ENCODE results near the gene PTBP3.

The PTBP3 gene

DNA sequence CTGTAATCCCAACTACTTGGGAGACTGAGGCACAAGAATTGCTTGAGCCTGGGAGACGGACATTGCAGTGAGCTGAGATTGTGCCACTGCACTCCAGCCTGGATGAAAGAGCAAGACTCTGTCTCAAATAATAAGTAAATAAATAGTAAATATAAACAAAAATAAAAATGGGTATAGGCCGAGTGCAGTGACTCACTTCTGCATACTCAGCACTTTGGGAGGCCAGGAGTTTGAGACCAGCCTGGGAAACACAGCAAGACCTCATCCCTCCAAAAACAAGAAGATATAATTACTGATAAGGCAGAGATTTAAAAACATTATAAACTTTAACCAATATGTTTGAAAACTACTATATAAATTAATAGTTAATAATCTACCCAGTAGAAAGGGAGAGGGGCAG is 120.5 kb downstream of the PTBP3 start:
- CTCF ChIA-PET = interaction anchor here (0.7 kb wide), 1 partner anchor 279 kb away, joined by 3 read pairs; no protein-coding TSS in a partner anchor
- Histone ChIP-seq H3K36me3 (ENCODE audit: control insufficient read depth in 4 of 4, insufficient read depth in 4 of 4, low read length in 3 of 4) (peaks cover 24 to 55% (median 51%) of the 10 kb centered on the region in 4 experiments), H3K9me3 (ENCODE audit: control extremely low read depth in 1 of 5, control insufficient read depth in 4 of 5, insufficient read depth in 2 of 5, low read depth in 1 of 5, low read length in 4 of 5) (peaks cover 3 to 23% (median 13%) of the 10 kb centered on the region in 5 experiments), H3K27me3 (replicated peaks in 2 of 5; ENCODE audit: control insufficient read depth in 4 of 5, insufficient read depth in 5 of 5, low read length in 4 of 5) (no peaks in the 10 kb centered on the region), H3K4me3 (ENCODE audit: control insufficient read depth in 1 of 7, extremely low read depth in 1 of 7, insufficient read depth in 4 of 7, low read depth in 2 of 7, low read length in 6 of 7) (no peak overlapping the region), H3K27ac (ENCODE audit: insufficient read depth in 1 of 2, low read depth in 1 of 2, low read length in 2 of 2, poor library complexity in 1 of 2, severe bottlenecking in 2 of 2) (no peak overlapping the region), H3K4me1 (ENCODE audit: control extremely low read depth in 1 of 4, control insufficient read depth in 4 of 4, insufficient read depth in 4 of 4, low read length in 3 of 4) (no peaks in the 10 kb centered on the region)
- POLR2A ChIA-PET = no interaction called here
- no CpG with 5 or more reads among the region's 2 CpGs for WGBS (ENCODE audit: insufficient coverage)
- DNase-seq = no peak

DNA sequence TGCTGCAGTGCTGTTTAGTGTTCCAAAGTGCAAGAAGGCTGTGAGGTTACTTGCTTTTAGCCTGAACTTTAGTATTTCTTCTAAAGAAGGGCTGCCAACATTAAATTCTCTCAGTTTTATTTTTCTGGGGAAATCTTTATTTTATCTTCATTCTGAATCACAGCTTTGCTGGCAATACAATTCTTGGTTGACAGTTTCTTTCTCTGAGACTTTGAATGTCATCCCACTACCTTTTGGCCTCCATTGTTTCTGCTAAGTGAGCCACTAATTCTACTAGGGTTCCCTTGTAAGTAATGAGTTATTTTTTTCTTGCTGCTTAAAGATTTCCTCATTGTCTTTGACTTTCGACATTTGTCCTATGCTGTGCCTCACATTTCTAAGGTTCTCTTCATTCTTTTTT is 126.0 kb downstream of the PTBP3 start:
- CTCF ChIA-PET = interaction anchor here (0.6 to 1.6 kb wide), 2 partner anchors 10 to 42 kb away, joined by 3 to 4 read pairs; no protein-coding TSS in a partner anchor

DNA sequence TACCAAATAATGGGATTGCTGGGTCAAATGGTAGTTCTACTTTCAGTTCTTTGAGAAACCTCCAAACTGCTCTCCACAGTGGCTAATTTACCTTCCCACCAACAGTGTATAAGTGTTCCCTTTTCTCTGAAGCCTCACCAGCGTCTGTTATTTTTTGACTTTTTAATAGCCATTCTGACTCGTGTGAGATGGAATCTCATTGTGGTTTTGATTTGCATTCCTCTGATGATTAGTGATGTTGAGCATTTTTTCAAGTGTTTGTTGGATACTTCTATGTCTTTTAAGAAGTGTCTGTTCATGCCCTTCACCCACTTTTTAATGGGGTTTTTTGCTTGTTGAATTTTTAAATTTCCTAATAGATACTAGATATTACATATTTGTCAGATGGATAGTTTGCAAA is 129.9 kb downstream of the PTBP3 start:
- Histone ChIP-seq H3K4me3 (ENCODE audit: control insufficient read depth in 1 of 7, extremely low read depth in 1 of 7, insufficient read depth in 4 of 7, low read depth in 2 of 7, low read length in 6 of 7) (no peak overlapping the region), H3K9me3 (ENCODE audit: control extremely low read depth in 1 of 5, control insufficient read depth in 4 of 5, insufficient read depth in 2 of 5, low read depth in 1 of 5, low read length in 4 of 5) (peaks cover 1 to 24% (median 9%) of the 10 kb centered on the region in 5 experiments), H3K36me3 (ENCODE audit: control insufficient read depth in 4 of 4, insufficient read depth in 4 of 4, low read length in 3 of 4) (peaks cover 8 to 27% (median 18%) of the 10 kb centered on the region in 4 experiments), H3K27me3 (replicated peaks in 2 of 5; ENCODE audit: control insufficient read depth in 4 of 5, insufficient read depth in 5 of 5, low read length in 4 of 5) (no peaks in the 10 kb centered on the region), H3K27ac (ENCODE audit: insufficient read depth in 1 of 2, low read depth in 1 of 2, low read length in 2 of 2, poor library complexity in 1 of 2, severe bottlenecking in 2 of 2) (no peak overlapping the region), H3K4me1 (ENCODE audit: control extremely low read depth in 1 of 4, control insufficient read depth in 4 of 4, insufficient read depth in 4 of 4, low read length in 3 of 4) (no peaks in the 10 kb centered on the region)
- POLR2A ChIA-PET = no interaction called here
- DNase-seq = no peak
- WGBS (ENCODE audit: insufficient coverage) = no CpG with 5 or more reads among the region's 2 CpGs
- CTCF ChIA-PET = no interaction called here

More for the DNA sequence above, 126.0 kb downstream of the PTBP3 start:
- H3K4me1 ChIP-seq (ENCODE audit: control extremely low read depth in 1 of 4, control insufficient read depth in 4 of 4, insufficient read depth in 4 of 4, low read length in 3 of 4) = no peaks in the 10 kb centered on the region
- no peak for DNase-seq
- peaks cover 22 to 60% (median 42%) of the 10 kb centered on the region in 4 experiments for H3K36me3 ChIP-seq (ENCODE audit: control insufficient read depth in 4 of 4, insufficient read depth in 4 of 4, low read length in 3 of 4)
- H3K9me3 ChIP-seq (ENCODE audit: control extremely low read depth in 1 of 5, control insufficient read depth in 4 of 5, insufficient read depth in 2 of 5, low read depth in 1 of 5, low read length in 4 of 5) = peaks cover 3 to 40% (median 15%) of the 10 kb centered on the region in 5 experiments
- no peak overlapping the region for H3K4me3 ChIP-seq (ENCODE audit: control insufficient read depth in 1 of 7, extremely low read depth in 1 of 7, insufficient read depth in 4 of 7, low read depth in 2 of 7, low read length in 6 of 7)
- POLR2A ChIA-PET = no interaction called here
- 100% methylated on average over 1 of the region's 1 CpG for WGBS (ENCODE audit: insufficient coverage)
- H3K27me3 ChIP-seq (replicated peaks in 2 of 5; ENCODE audit: control insufficient read depth in 4 of 5, insufficient read depth in 5 of 5, low read length in 4 of 5) = no peaks in the 10 kb centered on the region
- no peak overlapping the region for H3K27ac ChIP-seq (ENCODE audit: insufficient read depth in 1 of 2, low read depth in 1 of 2, low read length in 2 of 2, poor library complexity in 1 of 2, severe bottlenecking in 2 of 2)

DNA sequence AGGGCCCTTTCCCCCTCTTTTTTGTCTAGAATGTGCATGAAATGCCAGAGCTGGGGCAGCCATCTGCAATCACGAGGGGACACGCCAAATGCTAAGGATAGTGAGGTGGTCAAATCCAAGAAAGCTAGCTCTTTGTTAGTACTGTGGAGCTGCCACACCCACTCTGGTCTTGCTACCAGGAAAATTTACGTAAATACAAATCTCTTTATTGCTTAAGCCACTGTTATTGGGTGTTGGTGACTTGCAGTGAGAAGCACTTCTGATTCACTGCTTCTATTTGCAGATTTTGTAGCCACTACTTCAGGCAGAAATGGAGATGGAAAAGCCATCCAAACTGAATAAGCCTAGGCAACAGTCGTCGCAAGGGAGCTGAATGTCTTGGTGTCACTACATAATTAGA is 132.7 kb downstream of the PTBP3 start:
- Histone ChIP-seq H3K36me3 (ENCODE audit: control insufficient read depth in 4 of 4, insufficient read depth in 4 of 4, low read length in 3 of 4) (peaks cover 0 to 2% (median 0%) of the 10 kb centered on the region in 4 experiments), H3K4me1 (ENCODE audit: control extremely low read depth in 1 of 4, control insufficient read depth in 4 of 4, insufficient read depth in 4 of 4, low read length in 3 of 4) (no peaks in the 10 kb centered on the region), H3K27ac (ENCODE audit: insufficient read depth in 1 of 2, low read depth in 1 of 2, low read length in 2 of 2, poor library complexity in 1 of 2, severe bottlenecking in 2 of 2) (no peak overlapping the region), H3K9me3 (ENCODE audit: control extremely low read depth in 1 of 5, control insufficient read depth in 4 of 5, insufficient read depth in 2 of 5, low read depth in 1 of 5, low read length in 4 of 5) (peaks cover 0 to 5% (median 0%) of the 10 kb centered on the region in 5 experiments), H3K4me3 (ENCODE audit: control insufficient read depth in 1 of 7, extremely low read depth in 1 of 7, insufficient read depth in 4 of 7, low read depth in 2 of 7, low read length in 6 of 7) (no peak overlapping the region), H3K27me3 (replicated peaks in 2 of 5; ENCODE audit: control insufficient read depth in 4 of 5, insufficient read depth in 5 of 5, low read length in 4 of 5) (no peaks in the 10 kb centered on the region)
- WGBS (ENCODE audit: insufficient coverage) = 100% methylated on average over 1 of the region's 5 CpGs
- DNase-seq = no peak
- ChIA-PET POLR2A (no interaction called here), CTCF (no interaction called here)

DNA sequence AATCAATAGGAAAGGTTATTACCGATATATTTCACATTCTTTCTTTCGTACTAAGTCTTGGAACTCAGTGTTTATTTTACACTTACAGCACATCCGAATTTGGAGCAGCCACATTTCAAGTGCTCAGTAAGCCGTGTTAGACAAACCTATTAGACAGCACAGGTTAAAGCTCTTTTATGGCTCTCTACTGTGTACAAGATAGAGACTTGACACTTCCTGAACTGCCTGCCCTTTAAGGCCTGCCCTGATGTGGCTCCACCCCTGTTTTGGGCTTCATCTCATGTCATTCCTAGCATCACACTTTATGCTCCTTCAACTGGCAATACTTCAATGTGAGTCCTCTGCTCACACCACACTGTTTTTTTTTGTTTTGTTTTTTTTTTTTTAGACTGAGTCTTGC is 134.8 kb downstream of the PTBP3 start:
- 97% methylated on average over 4 of the region's 4 CpGs for WGBS (ENCODE audit: insufficient coverage)
- Histone ChIP-seq H3K4me3 (ENCODE audit: control insufficient read depth in 1 of 7, extremely low read depth in 1 of 7, insufficient read depth in 4 of 7, low read depth in 2 of 7, low read length in 6 of 7) (no peak overlapping the region), H3K27me3 (replicated peaks in 2 of 5; ENCODE audit: control insufficient read depth in 4 of 5, insufficient read depth in 5 of 5, low read length in 4 of 5) (no peaks in the 10 kb centered on the region), H3K9me3 (ENCODE audit: control extremely low read depth in 1 of 5, control insufficient read depth in 4 of 5, insufficient read depth in 2 of 5, low read depth in 1 of 5, low read length in 4 of 5) (no peaks in the 10 kb centered on the region), H3K27ac (ENCODE audit: insufficient read depth in 1 of 2, low read depth in 1 of 2, low read length in 2 of 2, poor library complexity in 1 of 2, severe bottlenecking in 2 of 2) (no peak overlapping the region), H3K36me3 (ENCODE audit: control insufficient read depth in 4 of 4, insufficient read depth in 4 of 4, low read length in 3 of 4) (peaks cover 0 to 2% (median under 1%) of the 10 kb centered on the region in 4 experiments), H3K4me1 (ENCODE audit: control extremely low read depth in 1 of 4, control insufficient read depth in 4 of 4, insufficient read depth in 4 of 4, low read length in 3 of 4) (peaks cover 0 to 2% (median 0%) of the 10 kb centered on the region in 4 experiments)
- POLR2A ChIA-PET = interaction anchor here (0.5 kb wide), 1 partner anchor 99 kb away, joined by 3 read pairs; no protein-coding TSS in a partner anchor
- DNase-seq = peak in 1 of 3 donors; percentile 16
- CTCF ChIA-PET = interaction anchor here (1.4 kb wide), 1 partner anchor 10 kb away, joined by 3 read pairs; no protein-coding TSS in a partner anchor

DNA sequence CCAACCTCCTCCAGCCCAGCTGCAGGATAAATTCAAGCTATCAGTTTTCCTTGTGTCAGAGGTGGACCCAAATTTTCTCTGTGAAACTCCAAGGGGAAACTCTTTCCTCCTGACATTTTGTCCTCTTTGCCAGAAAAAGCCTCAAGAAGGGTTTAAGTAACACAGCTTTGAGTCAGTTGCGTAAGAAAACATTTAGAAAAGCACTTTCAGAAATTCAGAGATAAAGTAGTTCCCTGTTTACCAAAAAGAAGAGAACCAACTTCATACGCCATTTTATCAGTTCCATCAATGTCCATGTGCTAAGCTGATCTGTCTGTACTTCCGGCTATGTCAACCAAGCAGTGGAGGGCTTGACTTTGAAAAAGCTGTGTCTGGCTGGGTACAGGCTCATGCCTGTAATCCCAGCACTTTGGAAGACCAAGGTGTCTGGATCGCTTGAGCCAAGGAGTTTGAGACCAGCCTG is 138.4 kb downstream of the PTBP3 start:
- no peak for DNase-seq
- ChIA-PET POLR2A (interaction anchor here (0.6 kb wide), 1 partner anchor 101 kb away, joined by 4 read pairs; no protein-coding TSS in a partner anchor), CTCF (interaction anchor here (0.8 to 1.4 kb wide), 4 partner anchors 11 to 33 kb away, joined by 3 to 4 read pairs (median 4); no protein-coding TSS in a partner anchor)
- peaks cover 0 to 2% (median 0%) of the 10 kb centered on the region in 4 experiments for H3K36me3 ChIP-seq (ENCODE audit: control insufficient read depth in 4 of 4, insufficient read depth in 4 of 4, low read length in 3 of 4)
- H3K27ac ChIP-seq (ENCODE audit: insufficient read depth in 1 of 2, low read depth in 1 of 2, low read length in 2 of 2, poor library complexity in 1 of 2, severe bottlenecking in 2 of 2) = peak overlapping the region in 1 of 2 experiments; percentile 4
- H3K4me3 ChIP-seq (ENCODE audit: control insufficient read depth in 1 of 7, extremely low read depth in 1 of 7, insufficient read depth in 4 of 7, low read depth in 2 of 7, low read length in 6 of 7) = no peak overlapping the region
- WGBS (ENCODE audit: insufficient coverage) = 95% methylated on average over 4 of the region's 4 CpGs
- H3K4me1 ChIP-seq (ENCODE audit: control extremely low read depth in 1 of 4, control insufficient read depth in 4 of 4, insufficient read depth in 4 of 4, low read length in 3 of 4) = peaks cover 0 to 2% (median 0%) of the 10 kb centered on the region in 4 experiments
- no peaks in the 10 kb centered on the region for H3K27me3 ChIP-seq (replicated peaks in 2 of 5; ENCODE audit: control insufficient read depth in 4 of 5, insufficient read depth in 5 of 5, low read length in 4 of 5)
- no peaks in the 10 kb centered on the region for H3K9me3 ChIP-seq (ENCODE audit: control extremely low read depth in 1 of 5, control insufficient read depth in 4 of 5, insufficient read depth in 2 of 5, low read depth in 1 of 5, low read length in 4 of 5)

DNA sequence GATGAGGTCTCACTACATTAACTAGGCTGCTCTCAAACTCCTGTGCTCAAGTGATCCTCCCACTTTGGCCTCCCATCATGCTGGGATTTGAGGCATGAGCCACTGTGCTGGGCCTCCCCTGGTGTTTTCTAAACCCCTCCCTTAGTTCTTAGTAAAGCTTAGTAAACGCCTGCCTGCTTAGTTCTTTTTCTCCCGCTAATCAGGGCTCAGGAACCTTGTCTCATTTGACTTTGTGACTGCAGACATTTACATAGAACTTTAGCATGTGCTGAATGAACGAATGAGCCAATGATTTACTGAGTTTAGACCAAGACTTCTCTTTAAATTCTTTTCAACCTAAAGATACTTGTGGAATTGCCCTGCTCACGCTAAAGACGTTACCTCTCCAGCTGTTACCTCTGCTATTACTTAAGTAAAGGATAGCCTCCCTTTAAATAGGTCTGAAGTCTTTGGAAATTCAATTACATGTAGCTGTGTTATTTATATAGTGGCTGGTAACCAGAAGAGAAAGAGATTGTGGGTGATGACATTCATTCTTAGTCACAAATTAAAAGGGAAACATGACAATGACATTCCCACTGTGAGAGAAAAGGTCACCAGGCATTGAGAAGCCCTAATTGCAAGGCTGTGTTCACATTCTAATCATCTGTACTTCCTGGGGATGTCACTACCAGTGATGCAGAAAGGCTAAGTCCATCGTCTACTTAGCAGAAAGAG is 139.7 kb downstream of the PTBP3 start:
- 100% methylated on average over 4 of the region's 6 CpGs for WGBS (ENCODE audit: insufficient coverage)
- ChIA-PET CTCF (interaction anchor here (1.1 to 1.4 kb wide), 4 partner anchors 12 to 140 kb away, joined by 3 to 4 read pairs (median 4); partner anchors contain the start of gene PTBP3), POLR2A (interaction anchor here (0.6 to 0.8 kb wide), 2 partner anchors 79 to 1038 kb away, joined by 3 read pairs; no protein-coding TSS in a partner anchor)
- no peak for DNase-seq
- Histone ChIP-seq H3K4me3 (ENCODE audit: control insufficient read depth in 1 of 7, extremely low read depth in 1 of 7, insufficient read depth in 4 of 7, low read depth in 2 of 7, low read length in 6 of 7) (no peak overlapping the region), H3K4me1 (ENCODE audit: control extremely low read depth in 1 of 4, control insufficient read depth in 4 of 4, insufficient read depth in 4 of 4, low read length in 3 of 4) (peaks cover 0 to 3% (median under 1%) of the 10 kb centered on the region in 4 experiments), H3K9me3 (ENCODE audit: control extremely low read depth in 1 of 5, control insufficient read depth in 4 of 5, insufficient read depth in 2 of 5, low read depth in 1 of 5, low read length in 4 of 5) (no peaks in the 10 kb centered on the region), H3K36me3 (ENCODE audit: control insufficient read depth in 4 of 4, insufficient read depth in 4 of 4, low read length in 3 of 4) (peaks cover 0 to 2% (median 0%) of the 10 kb centered on the region in 4 experiments), H3K27ac (ENCODE audit: insufficient read depth in 1 of 2, low read depth in 1 of 2, low read length in 2 of 2, poor library complexity in 1 of 2, severe bottlenecking in 2 of 2) (no peak overlapping the region), H3K27me3 (replicated peaks in 2 of 5; ENCODE audit: control insufficient read depth in 4 of 5, insufficient read depth in 5 of 5, low read length in 4 of 5) (no peaks in the 10 kb centered on the region)
